ENCODE measurements around the gene HOXA4. TPM values are rescaled to one million over a fixed set of nuclear protein-coding genes. Genes with fewer than 3 reads are reported as not detected.

The HOXA4 gene
- polyA plus RNA-seq, 1 donor (not counting 4 experiments of a cell fraction or from before 2014, with no cell fraction given): 1.5 TPM

- H2AFZ ChIP-seq (ENCODE audit: control insufficient read depth, low read length): no peak overlapping the region
- H3K9ac ChIP-seq (ENCODE audit: control insufficient read depth, extremely low read depth, insufficient read depth, low read length): no peak overlapping the region
- H3K4me2 ChIP-seq (ENCODE audit: control insufficient read depth, extremely low read depth, insufficient read depth, low read depth, low read length): no peak overlapping the region
- no peak overlapping the region for H3K27ac ChIP-seq (ENCODE audit: control insufficient read depth, insufficient read depth, low read length)
- H3K4me3 ChIP-seq (ENCODE audit: control insufficient read depth in 2 of 3, extremely low read depth in 1 of 3, insufficient read depth in 2 of 3, low read depth in 1 of 3, low read length in 3 of 3): no peak overlapping the region
- H3K4me1 ChIP-seq (ENCODE audit: control insufficient read depth, extremely low read depth, insufficient read depth, low read length): peaks cover 41% of the 10 kb centered on the region
- dilution Hi-C loops (cut with MboI; ENCODE audit: extremely low pct_ligation_motif_present, low sequenced_read_pairs): loop anchor here (25.0 kb wide), 1 partner anchor 216 kb away; the partner anchor contains the start of gene SKAP2
- H3K9me3 ChIP-seq (ENCODE audit: control insufficient read depth, low read depth, low read length): no peaks in the 10 kb centered on the region
- DNase-seq (ENCODE audit: low read depth, low spot score) (no peak), FAIRE-seq (no peak)
- no peaks in the 10 kb centered on the region for H3K27me3 ChIP-seq (ENCODE audit: control insufficient read depth, extremely low read depth, insufficient read depth, low read length)
- no peaks in the 10 kb centered on the region for H3K9me1 ChIP-seq (ENCODE audit: control insufficient read depth, extremely low read depth, insufficient read depth, low read length)
- no peaks in the 10 kb centered on the region for H4K20me1 ChIP-seq (ENCODE audit: control insufficient read depth, extremely low read depth, insufficient read depth, low read length)
- H3K36me3 ChIP-seq (ENCODE audit: control insufficient read depth in 2 of 2, extremely low read depth in 1 of 2, insufficient read depth in 2 of 2, low read length in 2 of 2): no peaks in the 10 kb centered on the region
- no peak for TF ChIP-seq EZH2 (IDR thresholded peaks at IDR 0.05; ENCODE audit: low read length)
- TF ChIP-seq, protein P1, sequence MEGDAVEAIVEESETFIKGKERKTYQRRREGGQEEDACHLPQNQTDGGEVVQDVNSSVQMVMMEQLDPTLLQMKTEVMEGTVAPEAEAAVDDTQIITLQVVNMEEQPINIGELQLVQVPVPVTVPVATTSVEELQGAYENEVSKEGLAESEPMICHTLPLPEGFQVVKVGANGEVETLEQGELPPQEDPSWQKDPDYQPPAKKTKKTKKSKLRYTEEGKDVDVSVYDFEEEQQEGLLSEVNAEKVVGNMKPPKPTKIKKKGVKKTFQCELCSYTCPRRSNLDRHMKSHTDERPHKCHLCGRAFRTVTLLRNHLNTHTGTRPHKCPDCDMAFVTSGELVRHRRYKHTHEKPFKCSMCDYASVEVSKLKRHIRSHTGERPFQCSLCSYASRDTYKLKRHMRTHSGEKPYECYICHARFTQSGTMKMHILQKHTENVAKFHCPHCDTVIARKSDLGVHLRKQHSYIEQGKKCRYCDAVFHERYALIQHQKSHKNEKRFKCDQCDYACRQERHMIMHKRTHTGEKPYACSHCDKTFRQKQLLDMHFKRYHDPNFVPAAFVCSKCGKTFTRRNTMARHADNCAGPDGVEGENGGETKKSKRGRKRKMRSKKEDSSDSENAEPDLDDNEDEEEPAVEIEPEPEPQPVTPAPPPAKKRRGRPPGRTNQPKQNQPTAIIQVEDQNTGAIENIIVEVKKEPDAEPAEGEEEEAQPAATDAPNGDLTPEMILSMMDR (optimal IDR thresholded peaks at IDR 0.05 in 1 of 3, IDR thresholded peaks at IDR 0.05 in 1 of 3, conservative IDR thresholded peaks at IDR 0.05 in 1 of 3; ENCODE audit: extremely low read depth in 1 of 3, insufficient read depth in 2 of 3, low read length in 3 of 3): no peak
- H3K79me2 ChIP-seq (ENCODE audit: control insufficient read depth, insufficient read depth, low read length): no peaks in the 10 kb centered on the region
Measured at GRCh38 chr7:27078616-27079233, 51.8 kb downstream of the HOXA4 start.

Small RNA genes lying within 50 kb of the gene (small RNA-seq; reads per million reads assigned to genes)
- gene AC004080.5 (ENCODE audit: insufficient read length in 3 of 3, low read depth in 3 of 3, low replicate concordance in 1 of 3) (0 reads per million in 3 experiments), gene RF01977 (ENCODE audit: insufficient read length in 3 of 3, low read depth in 3 of 3, low replicate concordance in 1 of 3) (0 reads per million in 3 experiments)

Other genes with a start within 250 kb of the HOXA4 start
- 5.2 to 12.5 TPM (median 11.9 TPM) in 3 replicates for gene HOXA1, start 34.8 kb downstream of the HOXA4 start, polyA plus RNA-seq
- 0.22 to 1.1 TPM (median 0.71 TPM) in 3 replicates for gene HOXA2, start 28.1 kb downstream of the HOXA4 start, polyA plus RNA-seq
- 3.3 to 7.1 TPM (median 4.5 TPM) in 3 replicates for gene HOXA5, start 12.9 kb upstream of the HOXA4 start, polyA plus RNA-seq
- gene HOXA6, start 17.0 kb upstream of the HOXA4 start, polyA plus RNA-seq: 0.52 to 0.72 TPM (median 0.54 TPM) in 3 replicates
- 0.17 to 0.84 TPM (median 0.58 TPM) in 3 replicates for gene HOXA3, start 21.8 kb upstream of the HOXA4 start, polyA plus RNA-seq
- 3.8 to 13.5 TPM (median 8.1 TPM) in 3 replicates for gene HOXA7, start 25.9 kb upstream of the HOXA4 start, polyA plus RNA-seq
- 9.0 to 40.5 TPM (median 28.1 TPM) in 3 replicates for gene HOXA9, start 34.8 kb upstream of the HOXA4 start, polyA plus RNA-seq
- gene HOXA10, start 43.6 kb upstream of the HOXA4 start, polyA plus RNA-seq: 1.6 to 4.5 TPM (median 2.4 TPM) in 3 replicates
- 0.07 to 0.18 TPM (median 0.14 TPM) in 3 replicates for gene HOXA11, start 54.5 kb upstream of the HOXA4 start, polyA plus RNA-seq
- not detected in 3 replicates for gene HOXA13, start 69.3 kb upstream of the HOXA4 start, polyA plus RNA-seq
- not detected in 3 replicates for gene EVX1, start 112.0 kb upstream of the HOXA4 start, polyA plus RNA-seq